HG03103 (cell line): ENCODE results near the gene CUL9.

Experiments
- ATAC-seq: cut with Tn5 transposase; IDR thresholded peaks from one replicate; pipeline ENCODE4 v1.9.1; 2021; ENCODE audit warnings: low read depth; ENCODE audit not compliant: unreplicated experiment

The CUL9 gene

DNA sequence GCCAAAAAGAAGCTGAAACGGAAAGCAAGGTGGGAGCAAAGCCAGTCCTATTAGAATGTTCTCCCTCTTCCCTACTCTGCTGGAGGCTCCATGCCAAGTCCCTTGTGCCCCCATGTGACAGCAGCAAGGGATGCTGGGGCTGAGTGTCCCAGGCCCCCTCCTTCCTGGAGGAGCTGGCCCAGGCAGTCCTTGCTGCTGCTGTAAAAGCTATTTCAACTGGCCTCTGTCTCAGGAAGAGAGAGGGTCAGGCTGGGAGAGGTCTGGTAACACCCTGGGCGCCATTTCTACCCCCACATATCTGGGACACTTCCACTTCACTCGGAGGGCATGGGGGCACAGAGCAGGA, 86.3 kb downstream of the CUL9 start:
- ATAC-seq, result no peak

DNA sequence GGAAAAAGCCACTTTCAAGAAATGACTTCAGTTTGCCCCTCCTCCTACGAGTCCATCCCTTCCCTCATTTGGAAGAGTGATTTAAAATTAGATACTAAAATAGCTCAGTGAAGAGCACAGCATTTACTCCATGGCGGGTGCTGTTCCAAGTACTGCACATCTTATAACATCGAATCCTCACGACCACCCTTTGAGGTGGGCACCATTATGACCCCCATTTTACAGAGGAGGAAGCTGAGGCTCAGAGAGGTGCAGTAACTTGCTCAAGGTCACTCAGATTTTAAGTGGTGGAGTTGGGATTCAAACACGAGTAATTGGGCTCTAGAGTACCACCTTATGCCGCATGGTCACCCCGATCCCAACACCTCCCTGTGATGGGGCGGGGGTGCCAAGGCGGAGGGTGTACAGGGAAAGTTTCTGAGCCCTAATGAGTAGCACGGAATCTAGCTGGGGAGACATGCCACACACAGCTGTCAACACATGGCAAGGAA, 86.8 kb downstream of the CUL9 start:
- no peak for ATAC-seq

DNA sequence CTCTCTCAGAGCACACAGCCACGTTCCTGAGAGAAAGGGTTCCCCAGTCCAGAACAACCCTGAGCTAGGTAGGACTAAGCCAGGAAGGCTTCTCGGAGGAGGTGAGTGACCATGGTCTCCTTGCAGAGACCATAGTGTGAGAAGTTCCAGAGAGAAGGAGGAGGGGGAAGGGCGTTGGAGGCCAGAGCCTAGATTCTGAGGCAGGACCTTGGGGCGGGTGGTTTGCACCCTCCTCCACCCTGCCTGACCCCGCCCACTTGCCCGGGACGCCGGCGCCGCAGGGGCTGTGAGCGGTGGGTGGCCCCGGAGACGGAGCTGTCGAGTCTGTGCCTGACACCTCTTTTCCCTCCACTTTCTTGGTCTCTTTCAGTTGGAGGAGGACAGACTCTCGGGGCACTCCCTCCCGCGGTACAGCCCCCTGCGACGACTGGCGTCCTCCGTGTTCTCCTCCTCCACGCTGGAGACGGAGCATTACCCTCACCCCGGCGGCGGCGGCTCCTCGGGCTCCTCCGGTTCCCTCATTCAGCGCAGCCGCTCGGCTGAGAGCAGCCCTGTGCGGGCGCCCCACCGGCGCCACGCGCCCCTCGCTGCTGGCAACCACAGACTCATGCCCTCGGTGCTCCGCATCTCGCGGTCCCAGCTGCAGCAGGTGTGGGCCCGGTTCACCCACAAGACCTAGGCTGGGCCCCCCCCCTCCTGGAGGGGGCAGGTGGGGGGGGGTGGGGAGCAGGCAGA, 87.4 kb downstream of the CUL9 start:
- ATAC-seq, result no peak

DNA sequence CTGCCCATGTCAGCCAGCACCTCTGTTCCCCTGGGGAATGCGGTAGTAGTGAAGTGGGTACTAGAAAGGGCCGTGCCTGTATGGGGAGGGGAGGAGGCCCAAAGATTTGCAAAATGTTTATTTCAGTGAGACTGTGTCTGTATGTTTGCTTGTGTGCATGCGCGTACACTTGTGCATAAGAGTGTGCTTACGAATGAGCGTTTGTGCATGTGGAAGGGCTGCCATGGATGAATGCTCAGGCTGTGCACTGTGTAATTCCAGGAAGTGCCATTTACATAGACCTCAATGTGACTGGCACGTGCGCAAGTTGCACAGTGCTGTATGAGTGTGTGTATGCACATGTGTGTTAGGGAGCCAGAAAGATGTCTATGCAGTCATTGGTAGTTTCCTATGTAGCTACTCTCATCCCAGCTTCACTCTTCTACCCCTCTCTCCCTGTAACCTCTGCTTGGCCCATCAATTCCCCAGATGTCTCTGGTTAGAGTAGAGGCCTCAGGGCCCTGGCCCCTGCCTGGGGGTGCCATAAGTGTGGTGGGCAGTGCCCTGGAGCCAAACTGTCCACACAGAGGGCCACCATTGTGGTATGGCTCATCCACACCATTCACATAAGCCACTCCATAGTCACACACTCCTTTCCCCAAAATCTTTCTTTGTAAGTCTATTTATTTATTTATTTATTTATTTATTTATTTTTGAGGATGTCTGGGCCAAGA, 89.3 kb downstream of the CUL9 start:
- no peak for ATAC-seq

DNA sequence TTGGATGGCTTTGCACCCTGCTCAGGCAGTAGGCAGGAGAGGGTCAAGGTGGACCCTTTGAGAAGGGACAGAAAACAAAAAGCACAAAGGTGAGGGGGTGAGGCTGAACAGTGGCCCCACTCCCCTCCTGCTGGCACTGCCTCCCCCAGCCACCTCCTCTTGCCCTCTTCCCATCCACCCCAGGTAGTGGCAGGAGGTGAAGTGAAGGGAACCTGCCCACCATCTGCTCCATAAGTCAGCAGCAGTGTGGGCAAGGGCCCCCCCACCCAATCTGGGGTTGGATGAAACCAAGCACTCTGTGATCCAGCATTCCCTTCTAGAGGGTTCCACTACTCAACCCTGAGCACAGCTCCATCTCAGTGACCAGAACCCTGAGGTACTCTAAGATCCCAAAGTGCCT, 89.9 kb downstream of the CUL9 start:
- no peak for ATAC-seq

DNA sequence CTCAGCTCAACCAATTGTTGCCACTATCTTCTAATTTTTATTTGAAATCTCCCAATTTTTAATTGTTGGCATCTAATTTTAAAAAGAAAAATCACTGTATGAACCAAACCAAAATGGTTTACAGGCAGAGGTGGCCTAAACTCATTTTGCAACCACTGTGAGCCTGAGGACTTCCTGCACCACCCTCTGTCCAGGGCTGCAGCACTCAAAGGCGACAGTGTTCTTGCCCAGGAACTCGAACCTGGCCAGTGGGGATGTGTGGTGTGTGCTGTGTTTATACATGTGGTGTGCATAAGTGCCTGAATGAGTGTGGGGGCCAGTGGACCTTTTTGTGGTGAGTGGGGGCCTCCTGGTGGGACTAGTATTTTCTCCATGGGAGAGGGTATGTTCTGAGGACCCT, 91.7 kb downstream of the CUL9 start:
- ATAC-seq, result no peak
